ENCODE measurements around the gene CAST.
"Not testable (repeated sequence)": the region's sequence is repeated elsewhere in the genome, so short reads cannot be mapped to it uniquely, and the experiment has no call there.

Gene CAST

DNA sequence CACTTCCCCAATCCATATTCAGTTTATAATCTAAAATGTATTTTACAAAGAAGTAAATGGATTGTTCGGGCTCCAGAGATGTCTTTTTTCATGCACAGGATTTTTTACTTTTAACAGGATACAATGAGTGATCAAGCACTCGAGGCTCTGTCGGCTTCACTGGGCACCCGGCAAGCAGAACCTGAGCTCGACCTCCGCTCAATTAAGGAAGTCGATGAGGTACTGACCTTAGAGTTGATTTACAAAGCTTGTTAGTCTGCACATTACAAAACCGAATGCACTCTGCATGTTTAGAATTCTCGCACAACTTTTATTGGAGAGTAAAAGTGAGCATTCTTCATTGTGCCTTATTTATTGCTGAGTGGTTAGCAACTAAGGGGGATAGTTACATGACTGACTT is 80.4 kb downstream of the CAST start:
- peak overlapping the region; percentile 75 for H3K27ac Mint-ChIP-seq
- peaks cover 55% of the 10 kb centered on the region for H3K4me1 Mint-ChIP-seq
- H3K9me3 Mint-ChIP-seq = peaks cover 29% of the 10 kb centered on the region
- peak overlapping the region; percentile 16 for H3K4me3 Mint-ChIP-seq
- DNase-seq = peak; percentile 16
- TF ChIP-seq, protein P1, sequence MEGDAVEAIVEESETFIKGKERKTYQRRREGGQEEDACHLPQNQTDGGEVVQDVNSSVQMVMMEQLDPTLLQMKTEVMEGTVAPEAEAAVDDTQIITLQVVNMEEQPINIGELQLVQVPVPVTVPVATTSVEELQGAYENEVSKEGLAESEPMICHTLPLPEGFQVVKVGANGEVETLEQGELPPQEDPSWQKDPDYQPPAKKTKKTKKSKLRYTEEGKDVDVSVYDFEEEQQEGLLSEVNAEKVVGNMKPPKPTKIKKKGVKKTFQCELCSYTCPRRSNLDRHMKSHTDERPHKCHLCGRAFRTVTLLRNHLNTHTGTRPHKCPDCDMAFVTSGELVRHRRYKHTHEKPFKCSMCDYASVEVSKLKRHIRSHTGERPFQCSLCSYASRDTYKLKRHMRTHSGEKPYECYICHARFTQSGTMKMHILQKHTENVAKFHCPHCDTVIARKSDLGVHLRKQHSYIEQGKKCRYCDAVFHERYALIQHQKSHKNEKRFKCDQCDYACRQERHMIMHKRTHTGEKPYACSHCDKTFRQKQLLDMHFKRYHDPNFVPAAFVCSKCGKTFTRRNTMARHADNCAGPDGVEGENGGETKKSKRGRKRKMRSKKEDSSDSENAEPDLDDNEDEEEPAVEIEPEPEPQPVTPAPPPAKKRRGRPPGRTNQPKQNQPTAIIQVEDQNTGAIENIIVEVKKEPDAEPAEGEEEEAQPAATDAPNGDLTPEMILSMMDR (IDR thresholded peaks at IDR 0.05) = no peak
- H3K27me3 Mint-ChIP-seq (ENCODE audit: low read depth, poor library complexity) = no peaks in the 10 kb centered on the region
- peaks cover 74% of the 10 kb centered on the region for H3K36me3 Mint-ChIP-seq (ENCODE audit: low read depth)

- no peak for DNase-seq
- peaks cover 29% of the 10 kb centered on the region for H3K9me3 Mint-ChIP-seq
- no peak overlapping the region for H3K4me3 Mint-ChIP-seq
- no peaks in the 10 kb centered on the region for H3K27me3 Mint-ChIP-seq (ENCODE audit: low read depth, poor library complexity)
- peaks cover 73% of the 10 kb centered on the region for H3K36me3 Mint-ChIP-seq (ENCODE audit: low read depth)
- peaks cover 61% of the 10 kb centered on the region for H3K4me1 Mint-ChIP-seq
- H3K27ac Mint-ChIP-seq = peak overlapping the region; percentile 75
- TF ChIP-seq, protein P1 (IDR thresholded peaks at IDR 0.05) = no peak
Observed at GRCh38 chr5:96743065-96743768, 81.0 kb downstream of the CAST start.

GRCh38 chr5:96743805-96744204 is 81.6 kb downstream of the CAST start:
- Mint-ChIP-seq H3K4me3 (no peak overlapping the region), H3K4me1 (peaks cover 66% of the 10 kb centered on the region), H3K27ac (no peak overlapping the region), H3K9me3 (peaks cover 29% of the 10 kb centered on the region), H3K27me3 (ENCODE audit: low read depth, poor library complexity) (peaks cover under 1% of the 10 kb centered on the region), H3K36me3 (ENCODE audit: low read depth) (peaks cover 77% of the 10 kb centered on the region)
- TF ChIP-seq, protein P1 (IDR thresholded peaks at IDR 0.05) = no peak
- no peak for DNase-seq

DNA sequence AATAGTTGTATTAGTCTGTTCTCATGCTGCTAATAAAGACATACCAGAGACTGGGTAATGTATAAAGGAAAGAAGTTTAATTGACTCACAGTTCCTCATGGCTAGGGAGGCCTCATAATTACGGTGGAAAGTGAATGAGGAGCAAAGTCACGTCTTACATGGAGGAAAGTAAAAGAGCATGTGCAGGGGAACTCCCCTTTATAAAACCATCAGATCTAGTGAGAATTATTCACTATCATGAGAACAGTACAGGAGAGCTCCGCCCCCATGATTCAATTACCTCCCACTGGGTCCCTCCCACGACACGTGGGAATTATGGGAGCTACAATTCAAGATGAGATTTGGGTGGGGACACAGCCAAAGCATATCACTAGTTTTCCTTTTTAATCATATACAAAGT is 82.0 kb downstream of the CAST start:
- not testable (repeated sequence) for H3K27me3 Mint-ChIP-seq (ENCODE audit: low read depth, poor library complexity); H3K27ac Mint-ChIP-seq; H3K4me3 Mint-ChIP-seq; DNase-seq
- Mint-ChIP-seq H3K36me3 (ENCODE audit: low read depth) (peaks cover 81% of the 10 kb centered on the region), H3K4me1 (peaks cover 70% of the 10 kb centered on the region), H3K9me3 (peaks cover 29% of the 10 kb centered on the region)

GRCh38 chr5:96745025-96745424 is 82.8 kb downstream of the CAST start:
- no peak for DNase-seq
- Mint-ChIP-seq H3K4me3 (no peak overlapping the region), H3K27ac (no peak overlapping the region), H3K36me3 (ENCODE audit: low read depth) (peaks cover 81% of the 10 kb centered on the region), H3K9me3 (peaks cover 29% of the 10 kb centered on the region), H3K27me3 (ENCODE audit: low read depth, poor library complexity) (peaks cover 3% of the 10 kb centered on the region), H3K4me1 (peaks cover 70% of the 10 kb centered on the region)
- TF ChIP-seq, protein P1 (IDR thresholded peaks at IDR 0.05) = no peak

GRCh38 chr5:96745844-96746531 is 83.8 kb downstream of the CAST start:
- Mint-ChIP-seq H3K4me1 (peaks cover 64% of the 10 kb centered on the region), H3K36me3 (ENCODE audit: low read depth) (peaks cover 72% of the 10 kb centered on the region), H3K27ac (peak overlapping the region; percentile 82), H3K27me3 (ENCODE audit: low read depth, poor library complexity) (peaks cover 3% of the 10 kb centered on the region), H3K4me3 (no peak overlapping the region), H3K9me3 (peaks cover 29% of the 10 kb centered on the region)
- TF ChIP-seq, protein P1 (IDR thresholded peaks at IDR 0.05) = no peak
- DNase-seq = no peak
